ENCODE results near the gene SMAP1.

- TF ChIP-seq CTCF (IDR thresholded peaks at IDR 0.05; ENCODE audit: low read depth, low read length) (no peak), POLR2A (IDR thresholded peaks at IDR 0.05; ENCODE audit: extremely low read depth, insufficient read length) (no peak)
Observed at GRCh38 chr6:70627500-70628254, 40.0 kb upstream of the SMAP1 start.

Data from NB4 (cell line).